NOMO-1 treated with dmso at 0.1 percent for 144 hours (cell line): ENCODE measurements around the gene B4GALT4.

ENCODE experiments used
- DNase-seq: peaks from one replicate; lab custom pipeline; 2025; ENCODE audit not compliant: unreplicated experiment; lab: John Stamatoyannopoulos, UW

The B4GALT4 gene

GRCh38 chr3:119238363-119238762 lies 2.3 kb downstream of the B4GALT4 start:
- DNase-seq: no peak

- no peak for DNase-seq
These were observed 3.4 kb downstream of the B4GALT4 start for GRCh38 chr3:119237299-119237698.

GRCh38 chr3:119236756-119237155 lies 3.9 kb downstream of the B4GALT4 start:
- no peak for DNase-seq

- no peak for DNase-seq
These were observed 5.5 kb downstream of the B4GALT4 start for GRCh38 chr3:119235151-119235550.

GRCh38 chr3:119234610-119235009 lies 6.1 kb downstream of the B4GALT4 start:
- no peak for DNase-seq

- no peak for DNase-seq
These were observed 9.9 kb downstream of the B4GALT4 start for GRCh38 chr3:119230745-119231144.

GRCh38 chr3:119230071-119230470 lies 10.6 kb downstream of the B4GALT4 start:
- DNase-seq: no peak

GRCh38 chr3:119229190-119229589 lies 11.5 kb downstream of the B4GALT4 start:
- no peak for DNase-seq

GRCh38 chr3:119228373-119229145 lies 12.1 kb downstream of the B4GALT4 start:
- no peak for DNase-seq

- no peak for DNase-seq
These were observed 13.4 kb downstream of the B4GALT4 start for GRCh38 chr3:119227070-119227850.

- DNase-seq: no peak
These were observed 15.6 kb downstream of the B4GALT4 start for GRCh38 chr3:119225121-119225520.

- DNase-seq: no peak
These were observed 17.2 kb downstream of the B4GALT4 start for GRCh38 chr3:119223511-119223910.

GRCh38 chr3:119222391-119222790 lies 18.3 kb downstream of the B4GALT4 start:
- no peak for DNase-seq

- no peak for DNase-seq
These were observed 18.8 kb downstream of the B4GALT4 start for GRCh38 chr3:119221779-119222320.

- no peak for DNase-seq
These were observed 19.6 kb downstream of the B4GALT4 start for GRCh38 chr3:119220970-119221667.

- no peak for DNase-seq
These were observed 20.5 kb downstream of the B4GALT4 start for GRCh38 chr3:119220198-119220597.

GRCh38 chr3:119219069-119219468 lies 21.6 kb downstream of the B4GALT4 start:
- DNase-seq: no peak

GRCh38 chr3:119211803-119212202 lies 28.9 kb downstream of the B4GALT4 start:
- DNase-seq: no peak

GRCh38 chr3:119211193-119211592 lies 29.5 kb downstream of the B4GALT4 start:
- DNase-seq: no peak

- no peak for DNase-seq
These were observed 33.2 kb downstream of the B4GALT4 start for GRCh38 chr3:119207512-119207875.
